GM12878 (cell line): ENCODE data around the gene TRDN. TPM values are rescaled to one million over a fixed set of nuclear protein-coding genes. Genes with fewer than 3 reads are reported as not detected.
"Not testable (repeated sequence)": the region's sequence is repeated elsewhere in the genome, so short reads cannot be mapped to it uniquely, and the experiment has no call there.

Experiments used
- ATAC-seq: fragments of 200-7000 bp; cut with Tn5 transposase; 3 replicates; pipeline ENCODE4 v1.9.1; 2020; ENCODE audit warnings: mild to moderate bottlenecking, moderate library complexity
- BruUV-seq: library from RNA; stranded (reverse); fragments of 400-500 nt; replicated peaks from 2 replicates; lab custom pipeline; 2021; lab: Mats Ljungman, UMichigan
- CTCF ChIA-PET: fragments of 300-600 bp; sonication (Branson Sonifier 250); formaldehyde crosslinking; extraction: SDS; loops from one replicate; lab custom pipeline; 2021; ENCODE audit warnings: inconsistent platforms; lab: Yijun Ruan, JAX
- POLR2A ChIA-PET: fragments of 350-600 bp; formaldehyde crosslinking; extraction: SDS; loops from one replicate; lab custom pipeline; 2021; ENCODE audit warnings: inconsistent platforms; lab: Charles Lee
- RAD21 ChIA-PET: fragments of 300-600 bp; sonication (Branson Sonifier 250); formaldehyde crosslinking; loops from one replicate; lab custom pipeline; 2023; ENCODE audit warnings: antibody characterized with exemption; ENCODE audit not compliant: unreplicated experiment; lab: Charles Lee
- SMC1A ChIA-PET: fragments of 300-600 bp; sonication (Branson Sonifier 250); formaldehyde crosslinking; loops from one replicate; lab custom pipeline; 2023; ENCODE audit not compliant: unreplicated experiment, uncharacterized antibody; lab: Charles Lee
- DNase-seq: peaks from one replicate; pipeline ENCODE4 v3.0.0-alpha.2; 2011; ENCODE audit warnings: low read depth, low spot score
- FAIRE-seq: peaks from 3 replicates; lab custom pipeline; 2011; peaks lifted over from hg19 to GRCh38; lab: Jason Lieb, UNC
- H2AFZ ChIP-seq: 2 replicates; pipeline ENCODE4 v1.6.0; 2011; ENCODE audit warnings: low read depth, low read length, control low read depth; ENCODE audit not compliant: control insufficient read depth
- H3K27ac ChIP-seq: 2 replicates; pipeline ENCODE4 v1.5.1; 2011; ENCODE audit warnings: control low read depth; ENCODE audit not compliant: control insufficient read depth, insufficient read depth
- H3K27me3 ChIP-seq, 2 experiments: replicated peaks in 1 of 2; 2 replicates each; pipeline versions ENCODE4 v1.6.0 to v1.6.1; 2011; ENCODE audit warnings: low read length in 1 of 2; ENCODE audit not compliant: control insufficient read depth in 2 of 2, insufficient read depth in 2 of 2
- H3K36me3 ChIP-seq, 2 experiments: 2 replicates each; pipeline ENCODE4 v1.5.1; 2011; ENCODE audit warnings: low read length in 1 of 2; ENCODE audit not compliant: control insufficient read depth in 2 of 2, insufficient read depth in 2 of 2
- H3K4me1 ChIP-seq: 2 replicates; pipeline ENCODE4 v1.6.1; 2011; ENCODE audit warnings: mild to moderate bottlenecking, low read length, moderate library complexity, mixed read lengths; ENCODE audit not compliant: control insufficient read depth, insufficient read depth
- H3K4me2 ChIP-seq: 2 replicates; pipeline ENCODE4 v1.6.0; 2011; ENCODE audit warnings: control low read depth; ENCODE audit not compliant: control insufficient read depth, insufficient read depth
- H3K4me3 ChIP-seq: fragments of 200-600 bp; sonication (generic); 2 replicates; pipeline ENCODE4 v1.5.1; 2016
- H3K79me2 ChIP-seq: 2 replicates; pipeline ENCODE4 v1.6.0; 2011; ENCODE audit warnings: low read length; ENCODE audit not compliant: control insufficient read depth, insufficient read depth
- H3K9ac ChIP-seq: 2 replicates; pipeline ENCODE4 v1.8.0; 2011; ENCODE audit warnings: low read length, control low read depth, mixed read lengths; ENCODE audit not compliant: control insufficient read depth, insufficient read depth
- H3K9me3 ChIP-seq: replicated peaks from 3 replicates; pipeline ENCODE4 v1.5.1; 2011; ENCODE audit warnings: mild to moderate bottlenecking, low read length; ENCODE audit not compliant: control insufficient read depth, insufficient read depth
- H4K20me1 ChIP-seq: 2 replicates; pipeline ENCODE4 v1.6.0; 2011; ENCODE audit not compliant: control insufficient read depth, insufficient read depth
- ATF7 ChIP-seq: fragments of 450-650 bp; IDR thresholded peaks from 2 replicates; pipeline ENCODE4 v1.6.1; 2016; ENCODE audit warnings: low read depth, mild to moderate bottlenecking
- CREB1 ChIP-seq: IDR thresholded peaks from 2 replicates; pipeline ENCODE4 v1.6.1; 2012; ENCODE audit warnings: low read depth, mild to moderate bottlenecking, inconsistent platforms
- CREM ChIP-seq: IDR thresholded peaks from 2 replicates; pipeline ENCODE4 v1.6.1; 2014; ENCODE audit warnings: antibody characterized with exemption, low read depth
- EZH2 ChIP-seq: IDR thresholded peaks from 2 replicates; pipeline ENCODE4 v1.6.1; 2012; ENCODE audit warnings: low read depth, mild to moderate bottlenecking, control low read depth, inconsistent platforms, low read length, borderline replicate concordance; ENCODE audit not compliant: control insufficient read depth
- LARP7 ChIP-seq: fragments of 450-650 bp; IDR thresholded peaks from 2 replicates; pipeline ENCODE4 v1.6.1; 2017; ENCODE audit warnings: mild to moderate bottlenecking
- NFIC ChIP-seq: IDR thresholded peaks from 2 replicates; pipeline ENCODE4 v1.6.1; 2012; ENCODE audit warnings: low read depth, mild to moderate bottlenecking, inconsistent platforms, low read length, moderate library complexity
- NR2C2 ChIP-seq: IDR thresholded peaks from 2 replicates; pipeline ENCODE4 v1.6.1; 2011; ENCODE audit warnings: borderline replicate concordance, low read depth; ENCODE audit not compliant: control insufficient read depth, insufficient read length
- POU2F2 ChIP-seq: IDR thresholded peaks from 3 replicates; pipeline ENCODE4 v1.6.1; 2011; ENCODE audit warnings: low read depth, mild to moderate bottlenecking, low read length, borderline replicate concordance
- RCOR1 ChIP-seq: conservative IDR thresholded peaks from 2 replicates; pipeline ENCODE4 v1.6.1; 2012; ENCODE audit warnings: low read depth, low read length, improper control_type of control experiment
- SIX5 ChIP-seq: IDR thresholded peaks from 2 replicates; pipeline ENCODE4 v1.6.1; 2011; ENCODE audit warnings: mild to moderate bottlenecking, low read depth, low read length, moderate library complexity; ENCODE audit not compliant: severe bottlenecking
- SMAD1 ChIP-seq: fragments of 450-650 bp; IDR thresholded peaks from 2 replicates; pipeline ENCODE4 v1.6.1; 2018; ENCODE audit warnings: mild to moderate bottlenecking, low read depth; ENCODE audit not compliant: partially characterized antibody
- SMAD5 ChIP-seq: IDR thresholded peaks from 2 replicates; pipeline ENCODE4 v1.6.1; 2016; ENCODE audit warnings: antibody characterized with exemption, low read depth
- TBL1XR1 ChIP-seq: IDR thresholded peaks from 2 replicates; pipeline ENCODE4 v1.6.1; 2012; ENCODE audit warnings: low read depth, low read length, improper control_type of control experiment
- ZBED1 ChIP-seq: IDR thresholded peaks from 2 replicates; pipeline ENCODE4 v1.6.1; 2016; ENCODE audit warnings: borderline replicate concordance
- ZNF207 ChIP-seq: fragments of 450-650 bp; IDR thresholded peaks from 2 replicates; pipeline ENCODE4 v1.6.1; 2014; ENCODE audit warnings: antibody characterized with exemption, mild to moderate bottlenecking, borderline replicate concordance
- whole genome bisulfite sequencing: methylation state at CpG from one replicate; pipeline ENCODE4 v1.1.6; 2016; ENCODE audit warnings: low lambda C conversion rate; ENCODE audit not compliant: insufficient replicate concordance, insufficient coverage; ENCODE audit errors: missing lambda C conversion rate; 5-methylcytosine and 5-hydroxymethylcytosine counted together
- in situ Hi-C: fragments of 300-500 bp; cut with MboI; formaldehyde crosslinking; loops from 9 replicates; pipeline ENCODE4 v1.14.3; 2018; ENCODE audit warnings: mixed read lengths
- intact Hi-C: fragments of 100-400 bp; cut with micrococcal nuclease; formaldehyde crosslinking; loops from one replicate; pipeline ENCODE4 v1.14.2; 2022; ENCODE audit not compliant: unreplicated experiment
- polyA plus RNA-seq, 11 experiments: library from polyadenylated mRNA; depleted of rRNA in 4 of 11; unstranded in 6 of 11; stranded (reverse) in 5 of 11; fragments of >200 nt; fragmentation: Nextera tagmentation in 4 of 11; fragmentation: Illumina TruSeq in 1 of 11; extraction: Ambion mirVana in 4 of 11; extraction: Trizol in 1 of 11; gene quantifications; 1 replicate in 1 of 11; 2 replicates in 10 of 11; pipeline versions ENCODE4 v1.2.1 to v1.2.3, GENCODE V29; 2011 to 2016; ENCODE audit warnings: inconsistent platforms in 2 of 11, missing spikeins in 2 of 11, low read depth in 1 of 11
- total RNA-seq, 4 experiments: library from RNA; depleted of rRNA in 3 of 4; stranded (reverse); fragments of >200 nt in 3 of 4; fragmentation: Illumina TruSeq in 1 of 4; extraction: Trizol in 1 of 4; gene quantifications; 2 replicates each; pipeline versions ENCODE4 v1.2.1 to v1.2.3, GENCODE V29; 2013 to 2021
- TF ChIP-seq, protein P1 (sequence below): IDR thresholded peaks from 2 replicates; pipeline ENCODE4 v1.6.1; 2012; ENCODE audit warnings: low read depth, low read length, improper control_type of control experiment
- TF ChIP-seq, protein P2 (sequence below): IDR thresholded peaks from 2 replicates; pipeline ENCODE4 v1.6.1; 2011; ENCODE audit warnings: borderline replicate concordance, low read depth, mild to moderate bottlenecking, moderate library complexity, low read length; ENCODE audit not compliant: insufficient read depth, poor library complexity, severe bottlenecking

The TRDN gene
- total and polyA plus RNA-seq, 10 of the 15 experiments (the other 5 are each of a cell fraction or from before 2014, with no cell fraction given), result not detected

DNA sequence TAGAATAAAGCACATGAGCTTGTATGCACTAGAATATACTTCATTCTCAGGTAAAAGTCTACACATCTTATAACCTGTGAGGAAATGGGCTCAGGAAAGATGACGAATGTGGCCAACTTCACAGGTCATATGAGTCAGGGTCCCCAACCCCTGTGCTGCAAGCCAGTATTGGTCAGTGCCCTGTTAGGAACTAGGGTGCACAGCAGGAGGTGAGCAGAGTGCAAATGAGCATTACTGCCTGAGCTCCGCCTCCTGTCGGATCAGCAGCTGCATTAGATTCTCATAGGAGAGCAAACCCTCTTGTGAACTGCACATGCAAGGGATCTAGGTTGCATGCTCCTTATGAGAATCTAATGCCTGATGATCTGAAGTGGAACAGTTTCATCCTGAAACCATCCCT, 182.3 kb downstream of the TRDN start:
- H4K20me1 ChIP-seq, result no peaks in the 10 kb centered on the region
- POLR2A ChIA-PET, result no interaction called here
- no peaks in the 10 kb centered on the region for H3K36me3 ChIP-seq
- no peaks in the 10 kb centered on the region for H3K4me1 ChIP-seq
- 44% methylated on average over 3 of the region's 3 CpGs for WGBS
- ATAC-seq (no peak), FAIRE-seq (no peak), DNase-seq (no peak)
- no peak overlapping the region for H2AFZ ChIP-seq
- RAD21 ChIA-PET, result no interaction called here
- in situ Hi-C loops (no loop called here), intact Hi-C loops (no loop called here)
- H3K27ac ChIP-seq, result no peak overlapping the region
- TF ChIP-seq SIX5 (no peak), ZNF207 (no peak), SMAD1 (no peak), SMAD5 (no peak), NR2C2 (no peak), CREB1 (no peak), CREM (no peak), ATF7 (no peak), EZH2 (no peak), RCOR1 (no peak), TBL1XR1 (no peak), ZBED1 (no peak), LARP7 (no peak), NFIC (no peak), POU2F2 (no peak)
- TF ChIP-seq, protein P1, sequence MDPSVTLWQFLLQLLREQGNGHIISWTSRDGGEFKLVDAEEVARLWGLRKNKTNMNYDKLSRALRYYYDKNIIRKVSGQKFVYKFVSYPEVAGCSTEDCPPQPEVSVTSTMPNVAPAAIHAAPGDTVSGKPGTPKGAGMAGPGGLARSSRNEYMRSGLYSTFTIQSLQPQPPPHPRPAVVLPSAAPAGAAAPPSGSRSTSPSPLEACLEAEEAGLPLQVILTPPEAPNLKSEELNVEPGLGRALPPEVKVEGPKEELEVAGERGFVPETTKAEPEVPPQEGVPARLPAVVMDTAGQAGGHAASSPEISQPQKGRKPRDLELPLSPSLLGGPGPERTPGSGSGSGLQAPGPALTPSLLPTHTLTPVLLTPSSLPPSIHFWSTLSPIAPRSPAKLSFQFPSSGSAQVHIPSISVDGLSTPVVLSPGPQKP, result no peak
- TF ChIP-seq, protein P2, sequence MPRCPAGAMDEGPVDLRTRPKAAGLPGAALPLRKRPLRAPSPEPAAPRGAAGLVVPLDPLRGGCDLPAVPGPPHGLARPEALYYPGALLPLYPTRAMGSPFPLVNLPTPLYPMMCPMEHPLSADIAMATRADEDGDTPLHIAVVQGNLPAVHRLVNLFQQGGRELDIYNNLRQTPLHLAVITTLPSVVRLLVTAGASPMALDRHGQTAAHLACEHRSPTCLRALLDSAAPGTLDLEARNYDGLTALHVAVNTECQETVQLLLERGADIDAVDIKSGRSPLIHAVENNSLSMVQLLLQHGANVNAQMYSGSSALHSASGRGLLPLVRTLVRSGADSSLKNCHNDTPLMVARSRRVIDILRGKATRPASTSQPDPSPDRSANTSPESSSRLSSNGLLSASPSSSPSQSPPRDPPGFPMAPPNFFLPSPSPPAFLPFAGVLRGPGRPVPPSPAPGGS, result no peak
- SMC1A ChIA-PET, result interaction anchor here (1.4 kb wide), 1 partner anchor 10 kb away, joined by 5 read pairs; no protein-coding TSS in a partner anchor
- BruUV-seq, result no TSS peak
- no peaks in the 10 kb centered on the region for H3K9me3 ChIP-seq
- H3K9ac ChIP-seq, result no peak overlapping the region
- H3K4me2 ChIP-seq, result no peak overlapping the region
- no peak overlapping the region for H3K4me3 ChIP-seq
- H3K79me2 ChIP-seq, result no peaks in the 10 kb centered on the region
- CTCF ChIA-PET, result interaction anchor here (0.6 kb wide), 1 partner anchor 1317 kb away, joined by 3 read pairs; no protein-coding TSS in a partner anchor
- H3K27me3 ChIP-seq, result no peaks in the 10 kb centered on the region

- in situ Hi-C loops, H3K4me1 ChIP-seq, H3K9ac ChIP-seq, H3K9me3 ChIP-seq, RAD21 ChIA-PET, intact Hi-C loops, H4K20me1 ChIP-seq, H3K79me2 ChIP-seq, H3K4me3 ChIP-seq, ATAC-seq, H2AFZ ChIP-seq, H3K36me3 ChIP-seq, DNase-seq, CTCF ChIA-PET, H3K27me3 ChIP-seq, H3K4me2 ChIP-seq, BruUV-seq, H3K27ac ChIP-seq, FAIRE-seq, POLR2A ChIA-PET: not testable (repeated sequence)
- SMC1A ChIA-PET, result interaction anchor here (1.2 kb wide), 1 partner anchor 24 kb away, joined by 3 read pairs; no protein-coding TSS in a partner anchor
Observed at GRCh38 chr6:123453071-123453470, 183.7 kb downstream of the TRDN start.
